ENCODE results near the gene FLT1.

The FLT1 gene

GRCh38 chr13:28494778-28495537 lies at the start of gene FLT1:
FLT1 (minus strand) TSS chr13:28495128; CDS start chr13:28494843, 285 bp downstream.
- no peak for DNase-seq (ENCODE audit: low spot score)

- DNase-seq (ENCODE audit: low spot score): no peak
Measured at GRCh38 chr13:28544026-28544425, 49.1 kb upstream of the FLT1 start.

GRCh38 chr13:28542804-28543203 lies 47.9 kb upstream of the FLT1 start:
- DNase-seq (ENCODE audit: low spot score): no peak

GRCh38 chr13:28541966-28542365 lies 47.0 kb upstream of the FLT1 start:
- DNase-seq (ENCODE audit: low spot score): no peak

- DNase-seq (ENCODE audit: low spot score): no peak
Measured at GRCh38 chr13:28540612-28541011, 45.7 kb upstream of the FLT1 start.

GRCh38 chr13:28539625-28540286 lies 44.8 kb upstream of the FLT1 start:
- no peak for DNase-seq (ENCODE audit: low spot score)

GRCh38 chr13:28538932-28539331 lies 44.0 kb upstream of the FLT1 start:
- no peak for DNase-seq (ENCODE audit: low spot score)

- DNase-seq (ENCODE audit: low spot score): no peak
Measured at GRCh38 chr13:28537171-28537570, 42.2 kb upstream of the FLT1 start.

- no peak for DNase-seq (ENCODE audit: low spot score)
Measured at GRCh38 chr13:28536371-28536770, 41.4 kb upstream of the FLT1 start.

GRCh38 chr13:28535734-28536133 lies 40.8 kb upstream of the FLT1 start:
- DNase-seq (ENCODE audit: low spot score): no peak

GRCh38 chr13:28534801-28535200 lies 39.9 kb upstream of the FLT1 start:
- no peak for DNase-seq (ENCODE audit: low spot score)

GRCh38 chr13:28534210-28534609 lies 39.3 kb upstream of the FLT1 start:
- no peak for DNase-seq (ENCODE audit: low spot score)

- DNase-seq (ENCODE audit: low spot score): no peak
Measured at GRCh38 chr13:28533441-28534166, 38.7 kb upstream of the FLT1 start.

- DNase-seq (ENCODE audit: low spot score): no peak
Measured at GRCh38 chr13:28533125-28533436, 38.2 kb upstream of the FLT1 start.

GRCh38 chr13:28532388-28533124 lies 37.6 kb upstream of the FLT1 start:
- DNase-seq (ENCODE audit: low spot score): no peak

- no peak for DNase-seq (ENCODE audit: low spot score)
Measured at GRCh38 chr13:28531845-28532387, 37.0 kb upstream of the FLT1 start.

- no peak for DNase-seq (ENCODE audit: low spot score)
Measured at GRCh38 chr13:28531077-28531844, 36.3 kb upstream of the FLT1 start.

GRCh38 chr13:28530729-28531076 lies 35.8 kb upstream of the FLT1 start:
- DNase-seq (ENCODE audit: low spot score): no peak

GRCh38 chr13:28529836-28530235 lies 34.9 kb upstream of the FLT1 start:
- no peak for DNase-seq (ENCODE audit: low spot score)

- DNase-seq (ENCODE audit: low spot score): no peak
Measured at GRCh38 chr13:28528848-28529247, 33.9 kb upstream of the FLT1 start.

GRCh38 chr13:28528388-28528787 lies 33.5 kb upstream of the FLT1 start:
- no peak for DNase-seq (ENCODE audit: low spot score)

- DNase-seq (ENCODE audit: low spot score): no peak
Measured at GRCh38 chr13:28527629-28528028, 32.7 kb upstream of the FLT1 start.

All from HuH-7.5 (cell line).